Measurements from ENCODE around the gene KRTAP10-10.

DNA sequence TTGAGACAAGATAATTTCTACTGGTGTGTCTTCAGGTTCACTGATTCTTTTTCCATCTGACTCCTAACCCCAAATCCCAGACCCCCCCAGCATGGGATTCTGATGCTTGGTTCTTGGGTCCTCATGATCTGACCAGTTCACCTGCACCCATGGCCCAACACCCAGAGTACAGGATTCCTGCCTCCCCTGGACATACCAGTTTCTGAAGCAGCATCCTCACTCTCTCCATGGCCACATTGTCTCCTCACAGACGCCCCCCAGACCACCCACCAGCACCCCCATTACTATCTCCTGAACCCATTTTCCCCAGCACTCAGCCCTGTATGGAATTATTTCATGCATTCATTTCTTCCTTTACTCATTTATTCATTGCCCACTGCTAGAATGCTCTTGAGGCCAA is 19.7 kb downstream of the KRTAP10-10 start:
- TF ChIP-seq POLR2A (IDR thresholded peaks at IDR 0.05; ENCODE audit: low read depth, low read length) (no peak), POLR2AphosphoS5 (IDR thresholded peaks at IDR 0.05; ENCODE audit: low read depth, low read length) (no peak)
